ENCODE results near the gene SLC15A1.
"Not testable (repeated sequence)": the region's sequence is repeated elsewhere in the genome, so short reads cannot be mapped to it uniquely, and the experiment has no call there.

Gene SLC15A1

GRCh38 chr13:98652721-98653462, 99.6 kb downstream of the SLC15A1 start:
- DNase-seq = no peak

GRCh38 chr13:98652276-98652675, 100.2 kb downstream of the SLC15A1 start:
- DNase-seq = no peak

DNA sequence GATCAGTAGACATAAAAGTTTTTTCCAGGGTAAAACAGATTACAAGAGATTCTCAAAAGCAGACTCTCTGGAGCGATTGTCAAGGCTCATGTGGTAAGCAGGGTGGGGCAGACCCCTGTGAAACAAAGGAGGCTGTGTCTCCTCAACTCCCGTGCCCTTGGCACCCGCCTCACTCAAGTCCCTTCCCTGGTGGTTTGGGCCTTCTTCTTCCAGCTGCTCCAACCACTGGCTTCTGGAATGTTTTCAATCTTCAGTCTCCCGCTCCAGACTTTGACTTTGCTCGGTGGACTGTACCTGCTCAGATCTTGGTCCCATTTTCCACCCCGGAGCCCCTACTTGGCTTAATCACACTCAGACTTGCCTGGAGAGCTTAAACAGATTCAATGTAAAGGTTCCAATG, 100.7 kb downstream of the SLC15A1 start:
- no peak for DNase-seq

- no peak for DNase-seq
Observed at GRCh38 chr13:98650396-98651107, 101.9 kb downstream of the SLC15A1 start.

GRCh38 chr13:98649861-98650260, 102.6 kb downstream of the SLC15A1 start:
- DNase-seq = no peak

- no peak for DNase-seq
Observed at GRCh38 chr13:98648686-98649085, 103.8 kb downstream of the SLC15A1 start.

DNA sequence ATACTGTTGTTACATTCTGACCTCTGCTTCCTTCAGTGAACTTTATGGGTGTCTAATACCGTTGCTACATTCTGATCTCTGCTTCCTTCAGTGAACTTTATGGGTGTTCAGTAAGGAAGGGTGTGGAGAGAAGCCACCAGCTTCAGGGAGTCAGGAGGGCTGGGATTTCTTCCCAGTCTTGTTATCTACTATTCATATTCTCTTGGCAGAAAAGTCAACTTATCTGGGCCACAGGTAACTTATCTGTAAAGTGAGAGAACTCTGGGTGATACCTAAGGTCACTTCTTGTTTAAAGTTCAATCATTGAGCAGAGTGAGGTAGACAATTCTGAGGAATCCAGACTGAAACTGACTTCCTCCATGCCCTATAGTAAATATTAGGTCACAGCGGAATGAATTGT, 104.3 kb downstream of the SLC15A1 start:
- DNase-seq = no peak

GRCh38 chr13:98647121-98647520, 105.4 kb downstream of the SLC15A1 start:
- no peak for DNase-seq

DNA sequence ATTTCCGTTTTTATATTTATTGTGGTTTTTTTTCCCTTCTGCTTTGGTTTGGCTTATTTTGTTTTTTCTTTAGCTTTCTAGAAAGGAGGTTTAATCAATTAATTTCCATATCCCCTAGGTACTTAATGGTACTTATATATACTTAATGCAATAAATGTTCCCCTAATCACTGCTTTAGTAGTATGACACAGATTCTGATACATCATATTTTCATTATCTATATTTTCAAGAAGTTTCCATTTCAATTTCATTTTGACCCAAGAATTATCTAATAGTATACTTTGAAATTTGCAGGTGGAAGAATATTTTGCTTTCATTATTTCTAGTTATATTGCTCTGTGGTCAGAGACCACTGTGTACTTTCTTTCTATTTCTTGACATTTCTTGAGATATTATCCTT, 109.0 kb downstream of the SLC15A1 start:
- no peak for DNase-seq

GRCh38 chr13:98641075-98641474, 111.4 kb downstream of the SLC15A1 start:
- DNase-seq = no peak

- not testable (repeated sequence) for DNase-seq
Observed at GRCh38 chr13:98639785-98640184, 112.7 kb downstream of the SLC15A1 start.

DNA sequence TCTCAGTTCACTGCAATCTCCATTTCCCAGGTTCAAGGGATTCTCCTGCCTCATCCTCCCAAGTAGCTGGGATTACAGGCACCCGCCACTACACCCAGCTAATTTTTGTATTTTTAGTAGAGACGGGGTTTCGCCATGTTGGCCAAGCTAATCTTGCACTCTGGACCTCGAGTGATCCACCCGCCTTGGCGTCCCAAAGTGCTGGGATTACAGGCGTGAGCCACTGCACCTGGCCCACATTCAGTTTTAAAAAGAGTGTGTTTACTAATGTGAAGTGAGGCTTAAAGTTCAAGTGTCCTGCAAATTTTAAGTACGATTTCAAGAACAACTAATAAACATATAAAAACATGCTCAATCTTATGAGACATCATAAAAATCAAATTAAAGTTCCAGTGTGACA, 114.1 kb downstream of the SLC15A1 start:
- not testable (repeated sequence) for DNase-seq

All from effector CD4-positive, alpha-beta T cell (primary cell).